ENCODE measurements around the gene CCR9.

CCR9 gene

DNA sequence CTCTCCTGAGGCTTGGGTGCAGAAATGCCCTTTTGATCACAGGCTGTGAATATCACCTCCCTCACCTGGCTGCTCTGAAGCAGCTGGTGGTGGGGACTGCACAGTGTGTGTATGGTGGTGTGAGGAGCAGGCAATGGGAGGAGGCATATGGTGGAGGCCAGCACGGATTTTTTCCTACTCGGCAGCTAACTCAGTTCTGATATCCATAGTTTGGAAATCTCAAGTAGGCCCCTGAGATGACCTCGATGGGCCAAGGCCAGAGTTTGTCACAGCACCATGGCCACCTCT, 35.6 kb downstream of the CCR9 start:
- no peak overlapping the region for H3K4me3 ChIP-seq (ENCODE audit: control insufficient read depth, low read depth, low read length)
- TF ChIP-seq CTCF (IDR thresholded peaks at IDR 0.05; ENCODE audit: control insufficient read depth, insufficient read depth, low read depth, low read length, missing control alignments) = no peak
- no peak for DNase-seq (ENCODE audit: low read depth)

GRCh38 chr3:45922950-45923590, 36.7 kb downstream of the CCR9 start:
- no peak for TF ChIP-seq CTCF (IDR thresholded peaks at IDR 0.05; ENCODE audit: control insufficient read depth, insufficient read depth, low read depth, low read length, missing control alignments)
- no peak overlapping the region for H3K4me3 ChIP-seq (ENCODE audit: control insufficient read depth, low read depth, low read length)
- no peak for DNase-seq (ENCODE audit: low read depth)

DNA sequence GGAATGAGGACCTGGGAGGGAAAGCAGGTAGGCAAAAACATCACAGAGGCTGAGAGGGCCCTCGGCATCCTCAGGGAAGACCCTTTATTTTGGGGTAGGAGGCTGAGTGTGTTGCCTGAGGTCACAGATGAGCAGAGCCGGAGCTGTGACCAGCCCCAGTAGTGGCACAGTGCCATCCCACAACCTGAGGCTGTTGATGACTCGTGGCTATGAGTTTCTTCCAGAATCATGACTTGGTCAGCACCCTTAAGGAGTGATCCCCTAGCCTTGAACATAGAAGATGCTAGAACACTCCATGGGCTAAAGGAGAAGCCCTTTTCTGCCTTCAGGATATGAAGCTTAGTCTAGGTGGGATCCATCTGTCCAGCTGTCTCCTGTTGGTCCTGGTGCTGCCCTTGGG, 37.4 kb downstream of the CCR9 start:
- TF ChIP-seq CTCF (IDR thresholded peaks at IDR 0.05; ENCODE audit: control insufficient read depth, insufficient read depth, low read depth, low read length, missing control alignments) = no peak
- no peak for DNase-seq (ENCODE audit: low read depth)
- no peak overlapping the region for H3K4me3 ChIP-seq (ENCODE audit: control insufficient read depth, low read depth, low read length)

DNA sequence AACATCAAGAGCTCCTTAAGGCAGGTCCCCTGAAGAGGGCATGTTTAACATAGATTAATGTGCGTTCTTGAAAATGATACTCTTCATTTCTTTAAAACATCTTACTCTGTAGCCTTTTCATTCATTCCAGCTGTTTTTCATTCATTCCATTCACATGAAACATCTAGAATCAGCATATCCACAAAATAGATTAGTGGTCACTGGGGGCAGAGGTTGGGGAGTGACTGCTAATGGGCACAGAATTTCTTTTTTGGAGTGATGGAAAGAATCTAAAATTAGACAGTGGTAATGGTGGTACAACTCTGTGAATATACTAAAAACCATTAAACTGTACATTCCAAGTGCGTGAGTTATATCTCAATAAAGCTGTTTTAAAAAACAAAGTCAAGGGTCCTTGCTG, 41.5 kb downstream of the CCR9 start:
- TF ChIP-seq CTCF (IDR thresholded peaks at IDR 0.05; ENCODE audit: control insufficient read depth, insufficient read depth, low read depth, low read length, missing control alignments) = no peak
- peak; percentile 27 for DNase-seq (ENCODE audit: low read depth)
- H3K4me3 ChIP-seq (ENCODE audit: control insufficient read depth, low read depth, low read length) = no peak overlapping the region

DNA sequence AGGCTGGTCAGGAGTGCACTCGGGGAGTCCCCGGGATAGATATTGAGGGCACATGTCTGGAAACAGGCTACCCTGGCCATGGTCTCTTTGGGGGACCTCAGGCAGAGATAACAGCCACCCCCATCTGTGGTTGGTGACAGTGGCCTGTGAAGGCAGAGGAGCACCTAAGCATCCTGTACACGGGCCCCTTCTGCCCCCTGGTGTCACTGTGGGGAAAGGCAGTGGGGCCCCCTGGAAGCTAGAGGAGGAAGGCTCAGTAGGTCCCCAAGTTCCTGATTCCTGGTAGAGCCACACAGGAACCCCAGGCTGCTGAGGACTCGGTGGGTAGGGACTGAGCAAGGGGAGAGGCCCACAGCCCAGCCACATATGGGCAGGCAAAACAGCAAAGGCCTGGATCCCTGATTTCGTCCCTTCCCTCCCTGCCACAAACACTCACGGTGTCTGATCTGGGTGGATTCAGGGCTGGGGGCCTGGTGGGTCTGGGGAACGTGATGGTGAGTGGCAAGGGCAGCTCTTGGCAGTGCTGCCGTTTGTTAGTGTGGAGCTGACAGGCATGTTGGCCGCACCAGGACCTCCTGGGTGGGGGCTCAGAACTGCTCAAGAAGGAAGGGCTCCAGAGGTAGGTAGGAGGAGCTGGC, 42.8 kb downstream of the CCR9 start:
- DNase-seq (ENCODE audit: low read depth) = no peak
- no peak overlapping the region for H3K4me3 ChIP-seq (ENCODE audit: control insufficient read depth, low read depth, low read length)
- TF ChIP-seq CTCF (IDR thresholded peaks at IDR 0.05; ENCODE audit: control insufficient read depth, insufficient read depth, low read depth, low read length, missing control alignments) = peak; percentile 91

DNA sequence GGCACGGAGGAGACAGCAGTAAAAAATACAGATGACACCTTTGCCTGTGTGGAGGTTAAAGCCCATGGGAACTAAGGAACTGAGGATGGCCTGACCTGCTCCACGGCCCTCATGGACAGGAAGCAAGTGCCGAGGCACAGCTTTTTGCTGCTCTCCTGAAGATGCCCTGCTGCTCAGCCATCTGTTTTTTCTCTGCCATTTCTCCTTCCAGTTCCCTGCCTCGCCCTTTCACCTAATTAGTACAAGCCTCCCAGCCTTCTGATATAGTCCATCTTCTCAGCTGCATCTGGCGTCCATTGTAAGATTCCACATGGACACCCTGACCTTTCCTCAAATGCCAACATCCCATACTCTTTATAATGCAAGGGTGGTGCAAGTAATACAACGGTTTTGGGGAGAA, 45.2 kb downstream of the CCR9 start:
- no peak overlapping the region for H3K4me3 ChIP-seq (ENCODE audit: control insufficient read depth, low read depth, low read length)
- TF ChIP-seq CTCF (IDR thresholded peaks at IDR 0.05; ENCODE audit: control insufficient read depth, insufficient read depth, low read depth, low read length, missing control alignments) = no peak
- no peak for DNase-seq (ENCODE audit: low read depth)
